A673 (cell line): Measurements from ENCODE around the gene HOXA5. TPM values are rescaled to one million over a fixed set of nuclear protein-coding genes. Genes with fewer than 3 reads are reported as not detected.

Experiments used
- BruUV-seq: library from RNA; stranded (reverse); fragments of 400-500 nt; replicated peaks from 2 replicates; lab custom pipeline; 2021; lab: Mats Ljungman, UMichigan
- CTCF ChIA-PET: fragments of 300-600 bp; sonication (Branson Sonifier 250); formaldehyde crosslinking; loops from one replicate; lab custom pipeline; 2022; ENCODE audit warnings: antibody characterized with exemption; lab: Charles Lee
- POLR2A ChIA-PET: fragments of 300-600 bp; sonication (Branson Sonifier 250); formaldehyde crosslinking; loops from one replicate; lab custom pipeline; 2022; ENCODE audit warnings: antibody characterized with exemption; ENCODE audit not compliant: low non-redundant PET; lab: Charles Lee
- DNase-seq: peaks from one replicate; pipeline ENCODE4 v3.0.0-alpha.2; 2015; ENCODE audit warnings: low spot score
- H3K27ac ChIP-seq: fragments of 200-600 bp; sonication (generic); 2 replicates; pipeline ENCODE4 v1.5.1; 2016; ENCODE audit warnings: mixed run types, low read depth, mild to moderate bottlenecking, mixed read lengths, antibody characterized with exemption, low read length; ENCODE audit not compliant: poor library complexity, severe bottlenecking
- H3K27me3 ChIP-seq: fragments of 200-600 bp; sonication (generic); replicated peaks from 2 replicates; pipeline ENCODE4 v1.6.1; 2017; ENCODE audit warnings: mixed run types, low read depth, mild to moderate bottlenecking, mixed read lengths, antibody characterized with exemption, low read length; ENCODE audit not compliant: insufficient read depth, poor library complexity
- H3K36me3 ChIP-seq: fragments of 200-600 bp; sonication (generic); 2 replicates; pipeline ENCODE4 v1.6.1; 2016; ENCODE audit warnings: mixed run types, mild to moderate bottlenecking, mixed read lengths, antibody characterized with exemption, low read length; ENCODE audit not compliant: insufficient read depth, poor library complexity, severe bottlenecking
- H3K4me1 ChIP-seq: fragments of 200-600 bp; sonication (generic); 2 replicates; pipeline ENCODE4 v1.6.1; 2017; ENCODE audit warnings: mixed run types, mild to moderate bottlenecking, mixed read lengths, antibody characterized with exemption, low read length; ENCODE audit not compliant: insufficient read depth, poor library complexity, severe bottlenecking
- H3K4me3 ChIP-seq: fragments of 200-600 bp; sonication (generic); 2 replicates; pipeline ENCODE4 v1.5.1; 2016; ENCODE audit warnings: low read depth, mixed run types, mild to moderate bottlenecking, mixed read lengths, low read length; ENCODE audit not compliant: poor library complexity, severe bottlenecking
- H3K9me3 ChIP-seq: fragments of 200-600 bp; sonication (generic); 2 replicates; pipeline ENCODE4 v1.6.1; 2016; ENCODE audit warnings: mixed run types, low read depth, mild to moderate bottlenecking, mixed read lengths, antibody characterized with exemption, low read length; ENCODE audit not compliant: poor library complexity, severe bottlenecking
- EZH2 ChIP-seq: fragments of 200-600 bp; sonication (generic); IDR thresholded peaks from 2 replicates; pipeline ENCODE4 v1.6.1; 2017; ENCODE audit warnings: borderline replicate concordance, low read depth, mild to moderate bottlenecking, mixed read lengths, antibody characterized with exemption, low read length; ENCODE audit not compliant: poor library complexity, severe bottlenecking
- intact Hi-C: fragments of 100-400 bp; cut with micrococcal nuclease; formaldehyde crosslinking; loops from one replicate; pipeline ENCODE4 v1.10.0; 2022; ENCODE audit not compliant: unreplicated experiment
- total RNA-seq: library from RNA; stranded (reverse); gene quantifications from 2 replicates; pipeline ENCODE4 v1.2.3, GENCODE V29; 2021
- TF ChIP-seq, protein P1 (sequence below): fragments of 300-800, 200-600 bp; sonication (generic); conservative IDR thresholded peaks from 2 replicates; pipeline ENCODE4 v1.5.1; 2017; ENCODE audit warnings: low read depth, mild to moderate bottlenecking, antibody characterized with exemption, low read length, moderate library complexity, mixed read lengths

HOXA5 gene
- total RNA-seq, 1 experiment from 2014 or later, result not detected

DNA sequence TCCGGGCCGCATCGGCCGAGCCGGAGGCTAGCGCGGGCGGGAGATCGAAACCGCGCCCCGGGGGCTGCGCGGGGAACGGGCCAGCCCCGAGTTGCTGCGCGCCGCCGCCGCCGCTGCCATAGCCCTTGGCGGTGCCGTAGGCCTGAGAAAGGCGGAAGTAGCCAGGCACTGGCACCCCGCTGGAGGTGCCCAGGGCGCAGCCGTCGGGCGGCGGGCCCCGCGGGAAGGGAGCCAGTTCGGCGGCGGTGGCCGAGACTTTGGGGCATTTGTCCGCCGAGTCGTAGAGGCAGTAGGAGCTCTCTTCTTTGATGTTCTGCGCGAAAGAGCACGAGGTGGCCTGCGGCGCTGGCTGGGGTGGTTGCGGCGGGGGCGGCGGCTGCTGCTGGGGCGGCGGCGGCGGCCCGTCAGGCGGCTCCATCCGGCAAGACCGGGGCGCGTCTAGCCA is 30.1 kb upstream of the HOXA5 start:
- H3K4me3 ChIP-seq, result peak overlapping the region; percentile 41
- TF ChIP-seq, protein P1, sequence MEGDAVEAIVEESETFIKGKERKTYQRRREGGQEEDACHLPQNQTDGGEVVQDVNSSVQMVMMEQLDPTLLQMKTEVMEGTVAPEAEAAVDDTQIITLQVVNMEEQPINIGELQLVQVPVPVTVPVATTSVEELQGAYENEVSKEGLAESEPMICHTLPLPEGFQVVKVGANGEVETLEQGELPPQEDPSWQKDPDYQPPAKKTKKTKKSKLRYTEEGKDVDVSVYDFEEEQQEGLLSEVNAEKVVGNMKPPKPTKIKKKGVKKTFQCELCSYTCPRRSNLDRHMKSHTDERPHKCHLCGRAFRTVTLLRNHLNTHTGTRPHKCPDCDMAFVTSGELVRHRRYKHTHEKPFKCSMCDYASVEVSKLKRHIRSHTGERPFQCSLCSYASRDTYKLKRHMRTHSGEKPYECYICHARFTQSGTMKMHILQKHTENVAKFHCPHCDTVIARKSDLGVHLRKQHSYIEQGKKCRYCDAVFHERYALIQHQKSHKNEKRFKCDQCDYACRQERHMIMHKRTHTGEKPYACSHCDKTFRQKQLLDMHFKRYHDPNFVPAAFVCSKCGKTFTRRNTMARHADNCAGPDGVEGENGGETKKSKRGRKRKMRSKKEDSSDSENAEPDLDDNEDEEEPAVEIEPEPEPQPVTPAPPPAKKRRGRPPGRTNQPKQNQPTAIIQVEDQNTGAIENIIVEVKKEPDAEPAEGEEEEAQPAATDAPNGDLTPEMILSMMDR, result no peak
- TF ChIP-seq EZH2, result peak; percentile 96
- ChIA-PET CTCF (no interaction called here), POLR2A (no interaction called here)
- no TSS peak for BruUV-seq
- peaks cover 7% of the 10 kb centered on the region for H3K4me1 ChIP-seq
- H3K27ac ChIP-seq, result no peak overlapping the region
- peaks cover 86% of the 10 kb centered on the region for H3K27me3 ChIP-seq
- H3K9me3 ChIP-seq, result no peaks in the 10 kb centered on the region
- no peak for DNase-seq
- intact Hi-C loops, result no loop called here
- H3K36me3 ChIP-seq, result no peaks in the 10 kb centered on the region

- peak overlapping the region; percentile 41 for H3K4me3 ChIP-seq
- TF ChIP-seq, protein P1, result no peak
- no peak for TF ChIP-seq EZH2
- no TSS peak for BruUV-seq
- DNase-seq, result peak; percentile 35
- H3K27ac ChIP-seq, result no peak overlapping the region
- peaks cover 85% of the 10 kb centered on the region for H3K27me3 ChIP-seq
- ChIA-PET POLR2A (no interaction called here), CTCF (no interaction called here)
- H3K36me3 ChIP-seq, result no peaks in the 10 kb centered on the region
- H3K9me3 ChIP-seq, result no peaks in the 10 kb centered on the region
- intact Hi-C loops, result no loop called here
- peaks cover 7% of the 10 kb centered on the region for H3K4me1 ChIP-seq
Observed at GRCh38 chr7:27172823-27173510, 29.5 kb upstream of the HOXA5 start.

GRCh38 chr7:27172315-27172774 is 28.9 kb upstream of the HOXA5 start:
- no peak for DNase-seq

More at GRCh38 chr7:27172315-27172774, 28.9 kb upstream of the HOXA5 start:
- ChIA-PET CTCF (no interaction called here), POLR2A (no interaction called here)
- H3K27me3 ChIP-seq, result peaks cover 85% of the 10 kb centered on the region
- no peaks in the 10 kb centered on the region for H3K9me3 ChIP-seq
- peaks cover 7% of the 10 kb centered on the region for H3K4me1 ChIP-seq
- H3K27ac ChIP-seq, result no peak overlapping the region
- no TSS peak for BruUV-seq
- no peak overlapping the region for H3K4me3 ChIP-seq
- H3K36me3 ChIP-seq, result no peaks in the 10 kb centered on the region
- intact Hi-C loops, result no loop called here
- TF ChIP-seq, protein P1, result no peak
- no peak for TF ChIP-seq EZH2
